22Rv1 (cell line): ENCODE results near the gene AACS.

Experiments used
- CTCF ChIP-seq: fragments of 450-650 bp; IDR thresholded peaks from 2 replicates; pipeline ENCODE4 v1.5.1; 2017; ENCODE audit warnings: mild to moderate bottlenecking
- ZFX ChIP-seq: fragments of 450-650 bp; IDR thresholded peaks from 2 replicates; pipeline ENCODE4 v1.6.1; 2017; ENCODE audit warnings: antibody characterized with exemption, borderline replicate concordance

GRCh38 chr12:125184213-125184967 lies 119.2 kb downstream of the AACS start:
- no peak for TF ChIP-seq CTCF
- TF ChIP-seq ZFX = no peak
